Measurements from ENCODE around the gene PJA2. TPM values are rescaled to one million over a fixed set of nuclear protein-coding genes. Genes with fewer than 3 reads are reported as not detected.
A peak's percentile ranks its signal among the peaks of the same experiment; 100 is the strongest.
"Not testable (repeated sequence)": the region's sequence is repeated elsewhere in the genome, so short reads cannot be mapped to it uniquely, and the experiment has no call there.

Gene PJA2
- total RNA-seq, 2 experiments from 2014 or later = 41.3 to 69.7 TPM

GRCh38 chr5:109439590-109439989 lies 29.8 kb upstream of the PJA2 start:
- H3K9me2 ChIP-seq (ENCODE audit: insufficient read depth, low read length) = no peaks in the 10 kb centered on the region
- no peaks in the 10 kb centered on the region for H4K20me1 ChIP-seq (ENCODE audit: insufficient read depth, low read length)
- 0 out of 2 replicates have a peak overlapping the region, but pooled peaks have one; percentile 34 for H2AFZ ChIP-seq (ENCODE audit: low read length)
- no peaks in the 10 kb centered on the region for H3K36me3 ChIP-seq (ENCODE audit: insufficient read depth, low read length)
- ChIA-PET POLR2A (interaction anchor here (0.6 kb wide), 1 partner anchor 37 kb away, joined by 3 read pairs; no protein-coding TSS in a partner anchor), CTCF (ENCODE audit: unreplicated experiment) (no interaction called here)
- no peaks in the 10 kb centered on the region for H3K4me1 ChIP-seq (ENCODE audit: insufficient read depth, low read length, poor library complexity, severe bottlenecking)
- no peak overlapping the region for H3K4me2 ChIP-seq (ENCODE audit: low read length)
- intact Hi-C loops (cut with micrococcal nuclease; ENCODE audit: unreplicated experiment) = no loop called here
- DNase-seq (ENCODE audit: low spot score) = no peak
- TF ChIP-seq, protein P1, sequence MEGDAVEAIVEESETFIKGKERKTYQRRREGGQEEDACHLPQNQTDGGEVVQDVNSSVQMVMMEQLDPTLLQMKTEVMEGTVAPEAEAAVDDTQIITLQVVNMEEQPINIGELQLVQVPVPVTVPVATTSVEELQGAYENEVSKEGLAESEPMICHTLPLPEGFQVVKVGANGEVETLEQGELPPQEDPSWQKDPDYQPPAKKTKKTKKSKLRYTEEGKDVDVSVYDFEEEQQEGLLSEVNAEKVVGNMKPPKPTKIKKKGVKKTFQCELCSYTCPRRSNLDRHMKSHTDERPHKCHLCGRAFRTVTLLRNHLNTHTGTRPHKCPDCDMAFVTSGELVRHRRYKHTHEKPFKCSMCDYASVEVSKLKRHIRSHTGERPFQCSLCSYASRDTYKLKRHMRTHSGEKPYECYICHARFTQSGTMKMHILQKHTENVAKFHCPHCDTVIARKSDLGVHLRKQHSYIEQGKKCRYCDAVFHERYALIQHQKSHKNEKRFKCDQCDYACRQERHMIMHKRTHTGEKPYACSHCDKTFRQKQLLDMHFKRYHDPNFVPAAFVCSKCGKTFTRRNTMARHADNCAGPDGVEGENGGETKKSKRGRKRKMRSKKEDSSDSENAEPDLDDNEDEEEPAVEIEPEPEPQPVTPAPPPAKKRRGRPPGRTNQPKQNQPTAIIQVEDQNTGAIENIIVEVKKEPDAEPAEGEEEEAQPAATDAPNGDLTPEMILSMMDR (conservative IDR thresholded peaks at IDR 0.05; ENCODE audit: low read length) = no peak
- TF ChIP-seq EZH2phosphoT487 (IDR thresholded peaks at IDR 0.05; ENCODE audit: borderline replicate concordance, low read depth, low read length) = no peak
- no TSS peak for BruUV-seq (replicated peaks)
- no peaks in the 10 kb centered on the region for H3K79me2 ChIP-seq (ENCODE audit: insufficient read depth, low read depth, low read length)
- H3K9me3 ChIP-seq (ENCODE audit: low read length) = no peaks in the 10 kb centered on the region
- H3K27ac ChIP-seq (ENCODE audit: low read depth, low read length, poor library complexity, severe bottlenecking) = no peak overlapping the region
- H3K4me3 ChIP-seq (ENCODE audit: low read depth, low read length, poor library complexity, severe bottlenecking) = no peak overlapping the region

DNA sequence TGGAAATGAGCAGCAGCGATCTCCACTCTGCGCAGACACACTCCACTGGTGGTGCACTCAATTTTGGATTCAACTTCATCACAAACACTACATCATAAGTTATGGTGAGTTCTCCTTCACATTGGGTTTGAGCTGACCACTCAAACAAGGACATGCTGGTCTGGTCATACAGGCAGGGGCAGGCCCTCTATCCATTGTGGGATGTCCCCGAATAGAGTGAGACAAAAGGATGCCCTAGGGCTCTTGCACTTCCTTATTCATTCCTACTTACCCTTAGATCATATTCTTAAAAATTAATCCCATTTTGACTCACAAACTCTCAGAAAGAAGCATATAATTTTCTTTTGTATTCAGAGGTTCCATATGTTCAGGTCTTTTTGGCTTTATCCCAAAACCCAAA lies 16.3 kb upstream of the PJA2 start:
- ChIA-PET POLR2A (no interaction called here), CTCF (ENCODE audit: unreplicated experiment) (no interaction called here)
- Histone ChIP-seq H3K27ac (ENCODE audit: low read depth, low read length, poor library complexity, severe bottlenecking) (no peak overlapping the region), H3K79me2 (ENCODE audit: insufficient read depth, low read depth, low read length) (no peaks in the 10 kb centered on the region), H4K20me1 (ENCODE audit: insufficient read depth, low read length) (no peaks in the 10 kb centered on the region), H3K4me3 (ENCODE audit: low read depth, low read length, poor library complexity, severe bottlenecking) (no peak overlapping the region), H3K4me2 (ENCODE audit: low read length) (no peak overlapping the region), H2AFZ (ENCODE audit: low read length) (no peak overlapping the region), H3K9me3 (ENCODE audit: low read length) (no peaks in the 10 kb centered on the region), H3K9me2 (ENCODE audit: insufficient read depth, low read length) (no peaks in the 10 kb centered on the region), H3K4me1 (ENCODE audit: insufficient read depth, low read length, poor library complexity, severe bottlenecking) (no peaks in the 10 kb centered on the region), H3K36me3 (ENCODE audit: insufficient read depth, low read length) (no peaks in the 10 kb centered on the region)
- TF ChIP-seq, protein P1 (conservative IDR thresholded peaks at IDR 0.05; ENCODE audit: low read length) = no peak
- TF ChIP-seq EZH2phosphoT487 (IDR thresholded peaks at IDR 0.05; ENCODE audit: borderline replicate concordance, low read depth, low read length) = no peak
- DNase-seq (ENCODE audit: low spot score) = no peak
- intact Hi-C loops (cut with micrococcal nuclease; ENCODE audit: unreplicated experiment) = no loop called here
- no TSS peak for BruUV-seq (replicated peaks)

GRCh38 chr5:109425521-109425920 lies 15.7 kb upstream of the PJA2 start:
- H3K27ac ChIP-seq (ENCODE audit: low read depth, low read length, poor library complexity, severe bottlenecking); H3K4me1 ChIP-seq (ENCODE audit: insufficient read depth, low read length, poor library complexity, severe bottlenecking); DNase-seq (ENCODE audit: low spot score); BruUV-seq (replicated peaks); H3K4me2 ChIP-seq (ENCODE audit: low read length); intact Hi-C loops (cut with micrococcal nuclease; ENCODE audit: unreplicated experiment); H3K9me3 ChIP-seq (ENCODE audit: low read length); CTCF ChIA-PET (ENCODE audit: unreplicated experiment); H3K79me2 ChIP-seq (ENCODE audit: insufficient read depth, low read depth, low read length); H2AFZ ChIP-seq (ENCODE audit: low read length); H3K9me2 ChIP-seq (ENCODE audit: insufficient read depth, low read length); POLR2A ChIA-PET; H4K20me1 ChIP-seq (ENCODE audit: insufficient read depth, low read length); H3K36me3 ChIP-seq (ENCODE audit: insufficient read depth, low read length); H3K4me3 ChIP-seq (ENCODE audit: low read depth, low read length, poor library complexity, severe bottlenecking): not testable (repeated sequence)

Measured in OCI-LY7 (cell line).